HS-5 (cell line): ENCODE data around the gene COL4A2.
"Not testable (repeated sequence)": the region's sequence is repeated elsewhere in the genome, so short reads cannot be mapped to it uniquely, and the experiment has no call there.

Experiments
- DNase-seq: peaks from one replicate; pipeline ENCODE4 v3.0.0-alpha.2; 2012; ENCODE audit warnings: low read depth

COL4A2 gene

DNA sequence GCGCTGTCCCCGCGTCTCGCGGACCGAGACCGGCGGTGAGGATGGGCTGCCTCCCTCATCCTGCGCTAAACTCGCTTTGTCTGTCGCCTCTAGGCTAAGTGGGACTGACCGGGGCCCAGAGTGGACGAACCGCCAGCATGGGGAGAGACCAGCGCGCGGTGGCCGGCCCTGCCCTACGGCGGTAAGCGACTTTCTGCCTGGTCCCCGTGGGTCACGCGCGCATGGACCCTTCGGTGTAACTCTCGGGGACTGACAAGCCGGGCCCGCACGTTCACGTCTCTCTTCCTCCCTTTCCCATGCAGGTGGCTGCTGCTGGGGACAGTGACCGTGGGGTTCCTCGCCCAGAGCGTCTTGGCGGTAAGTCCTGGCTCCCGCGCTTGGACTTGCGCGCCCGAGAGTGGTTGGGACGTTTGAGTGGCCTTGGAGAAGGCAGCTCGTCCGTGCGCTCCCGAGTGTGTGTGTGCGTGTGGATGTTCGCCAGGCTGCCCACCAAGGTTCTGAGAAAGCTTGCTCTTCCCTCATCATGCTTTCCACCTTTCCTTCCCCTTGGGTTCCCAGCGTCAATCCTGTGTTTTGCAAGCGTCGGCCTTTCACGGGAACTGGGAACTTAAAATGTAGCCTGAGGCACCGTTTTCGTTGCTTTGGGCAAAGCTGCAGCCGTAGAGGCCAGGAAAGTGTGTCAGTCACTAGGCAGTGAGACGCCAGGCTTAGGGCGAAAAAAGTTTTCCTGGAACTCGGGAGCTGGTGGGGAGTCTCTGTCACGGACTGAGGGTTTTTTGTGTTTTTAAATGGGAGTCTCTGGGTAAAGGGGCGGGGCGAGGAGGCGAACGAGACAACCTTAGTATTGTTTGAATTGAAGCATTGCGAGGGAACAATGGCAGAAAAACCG is 927 bp downstream of the COL4A2 start:
- no peak for DNase-seq

GRCh38 chr13:110308656-110309359 is 1.7 kb downstream of the COL4A2 start:
- no peak for DNase-seq

DNA sequence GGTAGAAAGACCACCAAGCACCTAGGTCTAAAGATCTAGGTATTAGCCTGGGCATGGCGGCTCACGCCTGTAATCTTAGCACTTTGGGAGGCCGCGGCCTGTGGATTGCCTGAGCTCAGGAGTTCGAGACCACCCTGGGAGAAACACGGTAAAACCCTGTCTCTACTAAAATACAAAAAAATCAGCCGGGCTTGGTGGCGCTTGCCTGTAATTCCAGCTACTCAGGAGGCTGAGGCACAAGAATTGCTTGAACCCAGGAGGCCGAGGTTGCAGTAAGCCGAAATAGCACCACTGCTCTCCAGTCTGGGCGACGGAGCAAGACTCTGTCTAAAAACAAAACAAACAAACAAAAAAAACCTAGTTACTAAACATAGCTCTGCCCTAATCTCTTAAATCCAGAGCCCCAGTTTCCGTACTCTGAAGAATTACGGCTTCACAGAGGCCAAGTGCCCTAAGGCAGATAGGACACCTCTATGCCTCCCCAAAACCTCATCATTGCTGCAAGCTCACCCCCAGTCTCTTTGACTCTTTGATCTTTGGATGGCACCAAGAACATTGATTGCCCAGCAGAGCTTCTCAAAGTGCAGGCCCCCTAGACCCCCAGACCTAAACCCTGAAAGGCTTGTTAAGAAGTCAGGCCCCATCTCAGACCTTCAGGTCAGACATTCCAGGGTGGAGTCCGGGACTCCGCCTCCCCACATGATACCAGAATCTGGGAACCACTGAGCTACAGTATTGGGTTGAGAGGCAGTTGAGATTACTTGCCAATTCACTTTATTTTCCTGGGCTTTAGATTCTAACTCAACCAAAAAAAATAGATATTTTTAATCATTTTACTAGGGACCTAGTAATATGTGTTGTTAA is 2.8 kb downstream of the COL4A2 start:
- no peak for DNase-seq

- no peak for DNase-seq
These were observed 3.7 kb downstream of the COL4A2 start for GRCh38 chr13:110310541-110311442.

DNA sequence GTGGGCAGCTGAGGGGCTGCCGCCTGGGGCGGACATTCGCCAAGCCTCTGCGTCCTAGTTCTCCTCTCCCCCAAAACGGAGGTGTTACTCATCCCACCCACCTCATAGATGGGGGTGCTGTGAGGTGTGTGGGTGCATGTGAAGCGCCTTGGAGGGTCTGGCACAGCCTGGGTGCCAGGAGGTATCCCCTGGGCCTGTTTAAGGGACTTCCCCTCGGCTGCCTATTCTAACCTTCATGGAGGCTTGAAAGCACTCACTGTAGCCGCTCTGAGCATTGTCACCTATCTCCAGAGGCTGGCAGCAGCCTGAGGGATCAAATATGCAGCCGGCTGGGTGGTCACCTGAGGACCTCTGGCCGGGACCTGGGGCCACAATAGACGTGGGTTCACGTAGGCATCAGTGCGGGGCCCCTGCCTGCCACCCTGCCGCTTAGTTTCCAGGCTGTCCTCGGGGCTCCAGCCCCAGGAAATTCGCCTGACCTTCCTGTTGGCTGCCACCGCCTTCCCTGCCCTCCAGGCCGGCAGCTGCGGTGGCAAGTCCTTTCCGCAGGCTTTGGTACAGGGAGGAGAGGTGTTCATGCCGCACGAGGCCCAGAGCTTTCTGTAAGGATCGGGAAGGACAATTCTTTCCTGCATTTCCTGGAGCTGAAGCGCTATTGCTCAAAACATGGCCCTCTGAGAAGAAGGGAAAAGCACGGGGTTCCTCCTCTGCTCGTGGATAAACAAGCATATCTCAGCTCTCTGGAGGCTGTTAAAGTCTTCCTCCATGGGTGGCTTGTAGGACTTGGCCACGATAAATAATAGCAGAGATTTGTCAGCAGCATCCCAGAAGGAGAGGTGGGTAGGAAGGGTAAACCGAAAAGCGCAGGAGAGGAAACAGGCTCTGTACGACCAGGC is 4.6 kb downstream of the COL4A2 start:
- no peak for DNase-seq

DNA sequence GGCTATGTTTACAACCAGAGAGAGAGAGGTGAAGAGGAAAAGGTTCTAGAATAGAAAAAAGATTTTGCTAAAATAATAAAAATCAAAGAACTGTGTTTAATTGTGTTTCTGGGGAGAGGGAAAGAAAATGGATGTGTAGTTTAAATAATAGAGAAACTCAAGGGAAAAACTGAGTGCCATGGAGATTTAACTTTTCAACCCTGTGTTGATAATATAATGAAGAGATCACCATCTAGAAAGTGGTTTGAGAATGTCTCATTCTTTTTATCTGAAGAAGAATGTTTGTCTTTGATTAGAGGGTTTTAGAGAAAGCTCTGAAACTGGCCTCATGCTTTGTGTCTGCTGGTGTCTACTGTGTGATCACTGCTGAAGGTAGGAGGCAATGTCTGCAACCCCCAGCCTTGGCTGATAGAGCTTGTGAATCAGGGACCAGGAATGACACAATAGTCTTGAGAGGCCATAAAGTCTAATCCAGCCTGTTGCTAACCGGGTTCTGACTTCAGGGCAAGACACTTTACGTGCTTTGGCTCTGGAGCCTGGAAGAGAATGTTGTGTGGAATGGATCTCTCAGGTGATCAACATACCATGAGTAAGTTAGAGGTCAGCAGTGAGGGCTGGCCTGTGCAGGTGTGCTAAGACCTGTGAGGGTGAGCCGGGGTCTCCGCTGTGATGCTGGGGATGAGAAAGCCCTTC is 5.4 kb downstream of the COL4A2 start:
- no peak for DNase-seq

DNA sequence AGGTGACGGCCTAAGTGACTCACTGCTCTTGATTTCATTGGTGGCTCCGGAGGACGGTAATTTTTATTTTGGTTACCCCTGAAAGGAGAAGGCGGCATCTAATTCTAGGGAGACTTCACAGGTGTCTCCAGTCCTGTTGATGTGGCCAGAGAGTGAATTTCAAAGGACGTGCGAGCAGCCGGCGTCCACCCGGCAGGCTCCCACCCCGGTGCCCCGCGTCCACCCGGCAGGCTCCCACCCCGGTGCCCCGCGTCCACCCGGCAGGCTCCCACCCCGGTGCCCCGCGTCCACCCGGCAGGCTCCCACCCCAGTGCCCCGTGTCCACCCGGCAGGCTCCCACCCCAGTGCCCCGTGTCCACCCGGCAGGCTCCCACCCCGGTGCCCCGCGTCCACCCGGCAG is 6.2 kb downstream of the COL4A2 start:
- DNase-seq, result not testable (repeated sequence)

DNA sequence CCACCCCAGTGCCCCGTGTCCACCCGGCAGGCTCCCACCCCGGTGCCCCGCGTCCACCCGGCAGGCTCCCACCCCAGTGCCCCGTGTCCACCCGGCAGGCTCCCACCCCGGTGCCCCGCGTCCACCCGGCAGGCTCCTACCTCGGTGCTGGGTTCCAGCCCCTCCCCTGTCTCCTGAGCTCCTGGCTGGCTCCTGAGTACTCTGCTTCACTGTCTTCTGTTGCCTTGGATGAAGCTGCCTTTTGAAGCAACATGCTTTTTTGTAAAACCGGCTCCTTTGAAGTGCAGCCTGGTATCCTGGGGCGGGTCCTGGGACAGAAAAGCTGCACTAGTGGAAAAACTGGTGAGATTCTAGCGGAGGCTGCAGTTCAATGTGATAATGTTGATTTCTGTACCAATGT is 6.6 kb downstream of the COL4A2 start:
- not testable (repeated sequence) for DNase-seq

- no peak for DNase-seq
These were observed 7.6 kb downstream of the COL4A2 start for GRCh38 chr13:110314516-110315245.

DNA sequence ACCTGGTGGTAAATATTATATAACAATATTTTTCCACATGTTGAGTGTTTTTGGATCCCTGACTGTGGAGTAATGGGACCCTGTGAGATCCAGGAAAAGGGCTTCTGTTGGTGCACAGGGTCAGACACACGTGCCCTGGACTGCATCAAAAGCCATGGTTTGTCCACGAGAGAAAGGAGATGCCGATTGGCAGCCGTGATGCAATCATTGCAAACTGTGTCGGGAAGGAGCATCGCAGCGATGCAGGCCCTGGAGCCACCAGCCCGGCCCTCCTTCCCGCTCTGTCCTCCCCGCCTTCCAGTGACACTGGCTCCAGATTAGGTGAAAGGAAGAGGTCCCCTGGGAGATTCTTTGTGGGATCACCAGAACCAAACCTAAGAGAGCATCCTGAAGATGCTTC is 9.1 kb downstream of the COL4A2 start:
- DNase-seq, result no peak

- DNase-seq, result no peak
These were observed 10.0 kb downstream of the COL4A2 start for GRCh38 chr13:110317093-110317492.

GRCh38 chr13:110317496-110318195 is 10.6 kb downstream of the COL4A2 start:
- DNase-seq, result no peak

- DNase-seq, result no peak
These were observed 11.8 kb downstream of the COL4A2 start for GRCh38 chr13:110318920-110319319.

- DNase-seq, result no peak
These were observed 12.3 kb downstream of the COL4A2 start for GRCh38 chr13:110319397-110319773.

GRCh38 chr13:110319774-110320509 is 12.9 kb downstream of the COL4A2 start:
- DNase-seq, result no peak

GRCh38 chr13:110320645-110321044 is 13.6 kb downstream of the COL4A2 start:
- DNase-seq, result no peak

GRCh38 chr13:110321573-110321972 is 14.5 kb downstream of the COL4A2 start:
- not testable (repeated sequence) for DNase-seq
